Right kidney (tissue), 9 donors: ENCODE results near the gene ITGB1.
"Not testable (repeated sequence)": the region's sequence is repeated elsewhere in the genome, so short reads cannot be mapped to it uniquely, and the experiment has no call there.

Experiments used
- DNase-seq: peaks from one replicate; pipeline ENCODE4 v3.0.0-alpha.2; 2016
- long read RNA-seq, 8 donors: transcript quantifications; one replicate each; lab custom pipeline, GENCODE V29; 2026

The ITGB1 gene
- long read RNA-seq, donor 1, transcript ITGB1-201 (16 exons, 3,640 nt): major isoform, 108 of 239 reads
- long read RNA-seq, donor 1, partial matches to known transcripts: 130 of 239 reads
- long read RNA-seq, donor 1, other reads (novel, unspliced or antisense): 0 of 239 reads
- long read RNA-seq, donor 2, transcript ITGB1-201 (16 exons, 3,640 nt): major isoform, 44 of 137 reads
- long read RNA-seq, donor 2, partial matches to known transcripts: 89 of 137 reads
- long read RNA-seq, donor 2, other reads (novel, unspliced or antisense): 0 of 137 reads
- long read RNA-seq, donor 3, transcript ITGB1-201 (16 exons, 3,640 nt): major isoform, 40 of 96 reads
- long read RNA-seq, donor 3, partial matches to known transcripts: 53 of 96 reads
- long read RNA-seq, donor 3, other reads (novel, unspliced or antisense): 0 of 96 reads
- long read RNA-seq, donor 4, transcript ITGB1-201 (16 exons, 3,640 nt): major isoform, 67 of 193 reads
- long read RNA-seq, donor 4, partial matches to known transcripts: 125 of 193 reads
- long read RNA-seq, donor 4, other reads (novel, unspliced or antisense): 0 of 193 reads
- long read RNA-seq, donor 5, transcript ITGB1-201 (16 exons, 3,640 nt): major isoform, 74 of 135 reads
- long read RNA-seq, donor 5, partial matches to known transcripts: 61 of 135 reads
- long read RNA-seq, donor 5, other reads (novel, unspliced or antisense): 0 of 135 reads
- long read RNA-seq, donor 6, transcript ITGB1-201 (16 exons, 3,640 nt): major isoform, 64 of 244 reads
- long read RNA-seq, donor 6, partial matches to known transcripts: 179 of 244 reads
- long read RNA-seq, donor 6, other reads (novel, unspliced or antisense): 0 of 244 reads
- long read RNA-seq, donor 7, transcript ITGB1-201 (16 exons, 3,640 nt): major isoform, 83 of 395 reads
- long read RNA-seq, donor 7, partial matches to known transcripts: 310 of 395 reads
- long read RNA-seq, donor 7, other reads (novel, unspliced or antisense): 0 of 395 reads
- long read RNA-seq, donor 8, transcript ITGB1-201 (16 exons, 3,640 nt): major isoform, 105 of 212 reads
- long read RNA-seq, donor 8, partial matches to known transcripts: 100 of 212 reads
- long read RNA-seq, donor 8, other reads (novel, unspliced or antisense): 5 of 212 reads

GRCh38 chr10:32958085-32959005 is at the start of gene ITGB1:
TSS of gene ITGB1 (minus strand) at chr10:32958230. CDS start at chr10:32935558, 22,672 bp downstream.
- DNase-seq: peak; percentile 94

- peak; percentile 5 for DNase-seq
Observed at GRCh38 chr10:33006342-33006887, 48.4 kb upstream of the ITGB1 start.

GRCh38 chr10:33005322-33006301 is 47.6 kb upstream of the ITGB1 start:
- DNase-seq: peak; percentile 68

GRCh38 chr10:33001908-33002492 is 44.0 kb upstream of the ITGB1 start:
- DNase-seq: no peak

GRCh38 chr10:32998060-32998581 is 40.1 kb upstream of the ITGB1 start:
- not testable (repeated sequence) for DNase-seq

GRCh38 chr10:32995751-32996150 is 37.7 kb upstream of the ITGB1 start:
- no peak for DNase-seq

- DNase-seq: no peak
Observed at GRCh38 chr10:32995066-32995622, 37.1 kb upstream of the ITGB1 start.

GRCh38 chr10:32994632-32995031 is 36.6 kb upstream of the ITGB1 start:
- not testable (repeated sequence) for DNase-seq

GRCh38 chr10:32992310-32992709 is 34.3 kb upstream of the ITGB1 start:
- DNase-seq: not testable (repeated sequence)

GRCh38 chr10:32990811-32991210 is 32.8 kb upstream of the ITGB1 start:
- no peak for DNase-seq

- DNase-seq: no peak
Observed at GRCh38 chr10:32988604-32989003, 30.6 kb upstream of the ITGB1 start.

- no peak for DNase-seq
Observed at GRCh38 chr10:32987172-32987571, 29.1 kb upstream of the ITGB1 start.

- DNase-seq: no peak
Observed at GRCh38 chr10:32985775-32986350, 27.8 kb upstream of the ITGB1 start.

- no peak for DNase-seq
Observed at GRCh38 chr10:32985341-32985764, 27.3 kb upstream of the ITGB1 start.

GRCh38 chr10:32984003-32984600 is 26.1 kb upstream of the ITGB1 start:
- no peak for DNase-seq

- no peak for DNase-seq
Observed at GRCh38 chr10:32982911-32983909, 25.2 kb upstream of the ITGB1 start.

GRCh38 chr10:32982293-32982709 is 24.3 kb upstream of the ITGB1 start:
- DNase-seq: no peak
